BJ (cell line): Measurements from ENCODE around the gene TTPAL. TPM values are rescaled to one million over a fixed set of nuclear protein-coding genes. Genes with fewer than 3 reads are reported as not detected.
A peak's percentile ranks its signal among the peaks of the same experiment; 100 is the strongest.

Experiments used
- CTCF ChIA-PET: fragments of 350-600 bp; formaldehyde crosslinking; extraction: SDS; loops from one replicate; lab custom pipeline; 2021; ENCODE audit warnings: antibody characterized with exemption, inconsistent platforms; lab: Yijun Ruan, JAX
- POLR2A ChIA-PET: fragments of 300-600 bp; sonication (Branson Sonifier 250); formaldehyde crosslinking; extraction: SDS; loops from one replicate; lab custom pipeline; 2021; ENCODE audit warnings: antibody characterized with exemption; lab: Charles Lee
- DNase-seq: peaks from one replicate; pipeline ENCODE4 v3.0.0-alpha.2; 2011; ENCODE audit warnings: low read depth
- H3K27me3 ChIP-seq: 2 replicates; pipeline ENCODE4 v1.6.0; 2011; ENCODE audit warnings: low read length; ENCODE audit not compliant: control insufficient read depth, insufficient read depth
- H3K36me3 ChIP-seq: 2 replicates; pipeline ENCODE4 v1.5.1; 2011; ENCODE audit warnings: low read length; ENCODE audit not compliant: control insufficient read depth, insufficient read depth
- H3K4me3 ChIP-seq: 2 replicates; pipeline ENCODE4 v1.5.1; 2011; ENCODE audit warnings: low read depth, mild to moderate bottlenecking, control low read depth, low read length
- polyA plus RNA-seq: library from polyadenylated mRNA; depleted of rRNA; stranded (reverse); fragments of >200 nt; gene quantifications from 2 replicates; pipeline ENCODE4 v1.2.3, GENCODE V29; 2011
- TF ChIP-seq, protein P1 (sequence below): IDR thresholded peaks from 2 replicates; pipeline ENCODE4 v1.5.1; 2011; ENCODE audit warnings: low read depth, mild to moderate bottlenecking, control low read depth, inconsistent platforms, low read length, moderate library complexity; ENCODE audit not compliant: insufficient read depth

The TTPAL gene
- polyA plus RNA-seq, 1 experiment: 13.8 TPM

- ChIA-PET CTCF (interaction anchor here (3.2 kb wide), 1 partner anchor 72 kb away, joined by 16 read pairs; no protein-coding TSS in a partner anchor), POLR2A (no interaction called here)
- Histone ChIP-seq H3K27me3 (0 out of 2 replicates have a peak, but pooled peaks cover 2% of the 10 kb centered on the region), H3K4me3 (no peak overlapping the region), H3K36me3 (no peaks in the 10 kb centered on the region)
- TF ChIP-seq, protein P1, sequence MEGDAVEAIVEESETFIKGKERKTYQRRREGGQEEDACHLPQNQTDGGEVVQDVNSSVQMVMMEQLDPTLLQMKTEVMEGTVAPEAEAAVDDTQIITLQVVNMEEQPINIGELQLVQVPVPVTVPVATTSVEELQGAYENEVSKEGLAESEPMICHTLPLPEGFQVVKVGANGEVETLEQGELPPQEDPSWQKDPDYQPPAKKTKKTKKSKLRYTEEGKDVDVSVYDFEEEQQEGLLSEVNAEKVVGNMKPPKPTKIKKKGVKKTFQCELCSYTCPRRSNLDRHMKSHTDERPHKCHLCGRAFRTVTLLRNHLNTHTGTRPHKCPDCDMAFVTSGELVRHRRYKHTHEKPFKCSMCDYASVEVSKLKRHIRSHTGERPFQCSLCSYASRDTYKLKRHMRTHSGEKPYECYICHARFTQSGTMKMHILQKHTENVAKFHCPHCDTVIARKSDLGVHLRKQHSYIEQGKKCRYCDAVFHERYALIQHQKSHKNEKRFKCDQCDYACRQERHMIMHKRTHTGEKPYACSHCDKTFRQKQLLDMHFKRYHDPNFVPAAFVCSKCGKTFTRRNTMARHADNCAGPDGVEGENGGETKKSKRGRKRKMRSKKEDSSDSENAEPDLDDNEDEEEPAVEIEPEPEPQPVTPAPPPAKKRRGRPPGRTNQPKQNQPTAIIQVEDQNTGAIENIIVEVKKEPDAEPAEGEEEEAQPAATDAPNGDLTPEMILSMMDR: no peak
- DNase-seq: no peak
Observed at GRCh38 chr20:44456611-44457010, 19.1 kb upstream of the TTPAL start.

DNA sequence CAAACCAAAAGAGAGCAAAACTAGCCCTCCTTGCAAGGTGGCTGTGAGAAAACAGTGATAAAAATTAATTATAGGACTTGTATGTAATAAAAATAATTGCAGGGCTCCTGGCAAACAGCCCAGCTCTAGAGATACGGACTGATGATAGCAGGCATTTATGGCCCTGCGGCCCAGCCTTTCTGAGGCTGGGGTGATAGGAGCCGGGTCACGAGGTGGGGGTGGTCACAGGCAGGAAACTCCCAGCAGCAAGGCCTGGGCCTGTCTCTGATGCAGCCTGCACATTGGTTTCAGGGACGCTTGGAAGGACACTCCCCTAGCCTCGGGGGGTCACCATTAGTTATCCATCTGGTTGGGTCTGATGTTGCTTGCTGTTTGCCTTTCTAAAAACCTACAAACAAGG lies 18.7 kb upstream of the TTPAL start:
- DNase-seq: no peak

GRCh38 chr20:44459271-44459670 lies 16.4 kb upstream of the TTPAL start:
- ChIA-PET CTCF (interaction anchor here (1.0 to 2.4 kb wide), 6 partner anchors 9 to 74 kb away, joined by 3 to 14 read pairs (median 8); no protein-coding TSS in a partner anchor), POLR2A (no interaction called here)
- TF ChIP-seq, protein P1: no peak
- no peak for DNase-seq
- Histone ChIP-seq H3K36me3 (no peaks in the 10 kb centered on the region), H3K4me3 (no peak overlapping the region), H3K27me3 (no peaks in the 10 kb centered on the region)

More for the DNA sequence above, 18.7 kb upstream of the TTPAL start:
- Histone ChIP-seq H3K27me3 (0 out of 2 replicates have a peak, but pooled peaks cover 2% of the 10 kb centered on the region), H3K4me3 (no peak overlapping the region), H3K36me3 (no peaks in the 10 kb centered on the region)
- TF ChIP-seq, protein P1: no peak
- ChIA-PET CTCF (interaction anchor here (1.2 to 3.2 kb wide), 2 partner anchors 68 to 73 kb away, joined by 3 to 16 read pairs; no protein-coding TSS in a partner anchor), POLR2A (no interaction called here)

GRCh38 chr20:44460795-44461141 lies 14.9 kb upstream of the TTPAL start:
- CTCF ChIA-PET: interaction anchor here (1.0 to 4.8 kb wide), 9 partner anchors 9 to 244 kb away, joined by 3 to 30 read pairs (median 12); no protein-coding TSS in a partner anchor
- TF ChIP-seq, protein P1: peak; percentile 42
- no peak for DNase-seq
- no peak overlapping the region for H3K4me3 ChIP-seq
- POLR2A ChIA-PET: no interaction called here
- H3K36me3 ChIP-seq: no peaks in the 10 kb centered on the region
- H3K27me3 ChIP-seq: peaks cover under 1% of the 10 kb centered on the region

DNA sequence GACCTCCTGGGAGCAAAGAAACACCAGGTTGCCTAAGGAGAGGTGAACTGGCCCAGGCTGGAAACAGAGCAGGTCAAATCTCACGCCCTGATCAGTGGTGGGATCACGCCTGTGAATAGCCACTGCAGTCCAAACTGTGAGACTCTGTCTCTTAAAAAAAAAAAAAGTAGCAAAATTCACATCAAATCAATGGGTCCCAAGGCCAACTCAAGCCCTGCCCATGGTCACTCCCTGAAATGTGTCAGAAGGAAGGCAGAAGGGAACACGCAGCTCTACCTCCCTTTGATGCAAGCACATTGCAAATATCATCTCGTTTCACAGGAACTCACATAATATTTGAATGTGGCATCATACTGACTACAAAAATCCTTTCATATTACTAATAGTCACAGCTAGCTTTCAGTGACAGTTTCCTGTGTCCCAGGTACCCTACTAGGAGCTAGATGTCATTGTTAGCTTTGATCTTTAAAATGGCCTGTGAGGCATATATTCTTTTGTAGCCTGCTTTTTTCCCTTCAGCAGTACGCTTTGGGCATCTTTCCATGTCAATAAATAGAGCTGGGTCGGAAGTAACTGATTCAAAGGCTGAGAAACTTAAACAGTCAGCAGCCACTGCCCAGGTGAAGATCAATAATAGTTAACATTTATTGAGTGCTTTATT lies 14.4 kb upstream of the TTPAL start:
- Histone ChIP-seq H3K4me3 (no peak overlapping the region), H3K36me3 (no peaks in the 10 kb centered on the region), H3K27me3 (peaks cover 3% of the 10 kb centered on the region)
- ChIA-PET POLR2A (no interaction called here), CTCF (interaction anchor here (0.6 to 4.8 kb wide), 16 partner anchors 8 to 266 kb away, joined by 3 to 30 read pairs (median 5); no protein-coding TSS in a partner anchor)
- TF ChIP-seq, protein P1: no peak
- DNase-seq: no peak
